ENCODE data around the gene PATL2. TPM values are rescaled to one million over a fixed set of nuclear protein-coding genes. Genes with fewer than 3 reads are reported as not detected.

The PATL2 gene
- total RNA-seq, 4 donors from 2014 or later = 4.0 to 35.5 (median 9.5) TPM

DNA sequence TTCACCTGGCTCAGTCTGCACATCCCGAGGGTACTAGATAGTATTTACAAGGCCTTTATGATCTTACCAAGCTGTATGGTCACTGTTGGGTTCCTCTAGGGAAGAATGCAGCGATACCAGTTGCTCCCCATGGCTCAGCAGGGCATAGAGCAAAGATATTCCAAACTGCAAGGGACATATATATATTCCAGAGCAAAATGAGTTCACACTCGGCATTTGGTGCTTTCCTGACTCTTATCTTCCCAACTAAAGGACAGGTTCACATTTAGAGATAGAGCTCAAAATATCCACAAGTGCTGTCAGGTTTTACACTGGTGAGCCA is 44.1 kb downstream of the PATL2 start:
- no peak for TF ChIP-seq POLR2A (IDR thresholded peaks at IDR 0.05)
- TF ChIP-seq, protein P1, sequence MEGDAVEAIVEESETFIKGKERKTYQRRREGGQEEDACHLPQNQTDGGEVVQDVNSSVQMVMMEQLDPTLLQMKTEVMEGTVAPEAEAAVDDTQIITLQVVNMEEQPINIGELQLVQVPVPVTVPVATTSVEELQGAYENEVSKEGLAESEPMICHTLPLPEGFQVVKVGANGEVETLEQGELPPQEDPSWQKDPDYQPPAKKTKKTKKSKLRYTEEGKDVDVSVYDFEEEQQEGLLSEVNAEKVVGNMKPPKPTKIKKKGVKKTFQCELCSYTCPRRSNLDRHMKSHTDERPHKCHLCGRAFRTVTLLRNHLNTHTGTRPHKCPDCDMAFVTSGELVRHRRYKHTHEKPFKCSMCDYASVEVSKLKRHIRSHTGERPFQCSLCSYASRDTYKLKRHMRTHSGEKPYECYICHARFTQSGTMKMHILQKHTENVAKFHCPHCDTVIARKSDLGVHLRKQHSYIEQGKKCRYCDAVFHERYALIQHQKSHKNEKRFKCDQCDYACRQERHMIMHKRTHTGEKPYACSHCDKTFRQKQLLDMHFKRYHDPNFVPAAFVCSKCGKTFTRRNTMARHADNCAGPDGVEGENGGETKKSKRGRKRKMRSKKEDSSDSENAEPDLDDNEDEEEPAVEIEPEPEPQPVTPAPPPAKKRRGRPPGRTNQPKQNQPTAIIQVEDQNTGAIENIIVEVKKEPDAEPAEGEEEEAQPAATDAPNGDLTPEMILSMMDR (IDR thresholded peaks at IDR 0.05) = no peak
- Histone ChIP-seq H3K9me3 (no peaks in the 10 kb centered on the region), H3K27ac (peak overlapping the region in 3 of 4 donors; percentile 47 to 71 (median 54)), H3K4me3 (no peak overlapping the region), H3K4me1 (peaks cover 0 to 12% (median 7%) of the 10 kb centered on the region in 4 donors), H3K27me3 (no peaks in the 10 kb centered on the region), H3K36me3 (no peaks in the 10 kb centered on the region)
- no peak for DNase-seq

DNA sequence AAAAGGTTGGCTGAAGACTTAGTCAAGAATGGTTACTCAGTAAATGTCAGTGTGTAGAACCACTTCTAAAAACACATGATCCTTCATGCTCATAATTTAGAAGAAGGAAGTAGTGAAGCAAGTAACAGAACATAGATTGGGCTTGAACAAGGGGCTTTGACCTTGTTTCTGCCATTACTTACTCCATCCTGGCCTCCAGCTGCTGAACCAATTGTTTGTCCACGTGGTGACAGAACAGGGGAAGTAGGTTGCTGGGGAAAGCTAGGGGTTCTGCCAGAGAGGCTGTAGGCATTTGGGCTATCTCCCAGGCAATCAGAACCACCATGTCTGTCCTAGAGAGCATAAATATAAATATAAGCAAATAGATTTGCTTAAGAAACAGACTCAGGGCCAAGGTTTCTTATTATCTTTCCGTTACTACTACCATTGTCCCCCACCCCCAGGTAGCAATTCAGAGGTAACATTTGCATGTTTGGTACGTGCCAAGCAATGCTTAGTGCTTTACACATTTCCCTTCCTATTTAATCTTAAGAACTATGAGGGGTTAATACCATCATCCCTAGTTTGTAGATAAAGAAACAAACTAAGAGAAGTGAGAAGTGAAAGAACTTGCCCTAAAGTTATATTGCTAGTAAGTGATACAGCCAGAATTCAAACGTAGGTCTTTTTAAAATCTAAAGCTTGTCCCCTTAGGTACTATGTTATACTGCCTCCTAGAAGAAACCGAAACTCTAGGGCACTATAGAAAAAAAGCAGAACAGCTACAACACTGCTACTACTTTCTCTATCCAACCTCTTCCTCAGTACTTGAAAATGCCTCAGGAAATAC is 44.7 kb downstream of the PATL2 start:
- Histone ChIP-seq H3K27me3 (no peaks in the 10 kb centered on the region), H3K4me3 (no peak overlapping the region), H3K4me1 (peaks cover 0 to 12% (median 8%) of the 10 kb centered on the region in 4 donors), H3K27ac (peak overlapping the region; percentile 4 to 71 (median 50)), H3K36me3 (no peaks in the 10 kb centered on the region), H3K9me3 (no peaks in the 10 kb centered on the region)
- DNase-seq = peak in 1 of 3 donors; percentile 40
- TF ChIP-seq, protein P1 (IDR thresholded peaks at IDR 0.05) = no peak
- TF ChIP-seq POLR2A (IDR thresholded peaks at IDR 0.05) = no peak

DNA sequence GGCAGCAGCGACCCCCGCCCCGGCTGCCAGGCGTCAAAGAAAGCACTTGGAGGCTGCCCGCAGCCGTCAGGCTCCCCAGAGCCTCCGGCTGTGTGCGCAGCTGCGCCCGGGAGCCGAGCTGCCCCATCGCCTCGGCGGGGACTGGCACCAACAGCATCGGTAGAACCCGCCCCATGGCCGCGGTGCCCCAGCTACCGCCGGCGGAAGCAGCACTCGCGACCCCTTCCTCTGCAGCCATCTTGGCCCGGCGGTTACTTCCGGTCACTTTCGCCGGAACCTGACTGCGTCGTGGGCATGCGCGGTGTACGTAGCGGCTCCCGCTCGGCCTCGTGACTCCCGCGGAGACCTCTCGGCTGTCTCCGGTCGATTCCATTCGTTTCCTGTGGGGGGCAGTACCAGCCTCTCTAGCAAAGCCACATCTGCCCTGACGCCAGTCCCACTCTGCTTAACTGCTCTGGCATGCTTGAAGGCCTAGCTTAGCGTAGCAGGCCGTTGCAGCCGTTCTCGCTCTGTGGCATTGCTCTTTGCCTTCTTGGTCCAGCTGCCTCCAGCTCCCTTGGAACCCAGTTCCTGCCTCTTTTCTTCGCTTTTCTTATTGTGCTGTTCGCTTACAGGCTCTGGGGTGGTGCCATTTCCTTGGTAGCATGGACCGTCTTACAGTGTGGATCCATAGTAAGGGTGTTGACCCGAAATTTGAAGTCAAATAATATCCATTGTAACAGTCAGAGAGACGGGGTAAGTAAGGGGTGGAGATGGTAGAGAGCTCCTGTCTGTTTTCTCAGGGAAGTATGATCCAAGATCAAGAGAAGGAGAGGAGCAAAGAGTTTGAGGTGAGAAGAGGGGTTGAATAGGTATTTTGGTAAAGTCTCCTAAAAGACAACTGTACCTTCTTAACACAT is 47.5 kb downstream of the PATL2 start, which contains the start of gene SPG11:
TSS of gene SPG11 (minus strand) at position 253 of the 899 bp plus-strand sequence. CDS start at position 238, 15 bp downstream.
- TF ChIP-seq, protein P1 (IDR thresholded peaks at IDR 0.05) = peak; percentile 95 to 99 (median 98)
- peak; percentile 89 to 92 for TF ChIP-seq POLR2A (IDR thresholded peaks at IDR 0.05)
- peaks cover 0 to 12% (median 8%) of the 10 kb centered on the region in 4 donors for H3K4me1 ChIP-seq
- H3K36me3 ChIP-seq = peaks cover 0 to 14% (median 0%) of the 10 kb centered on the region in 3 donors
- peak within 1 kb of the TSS; percentile 84 to 98 (median 88) for H3K4me3 ChIP-seq
- peak within 1 kb of the TSS; percentile 96 to 100 (median 98) for H3K27ac ChIP-seq
- peak; percentile 98 to 99 (median 98) for DNase-seq
- H3K9me3 ChIP-seq = no peaks in the 10 kb centered on the region
- no peaks in the 10 kb centered on the region for H3K27me3 ChIP-seq

DNA sequence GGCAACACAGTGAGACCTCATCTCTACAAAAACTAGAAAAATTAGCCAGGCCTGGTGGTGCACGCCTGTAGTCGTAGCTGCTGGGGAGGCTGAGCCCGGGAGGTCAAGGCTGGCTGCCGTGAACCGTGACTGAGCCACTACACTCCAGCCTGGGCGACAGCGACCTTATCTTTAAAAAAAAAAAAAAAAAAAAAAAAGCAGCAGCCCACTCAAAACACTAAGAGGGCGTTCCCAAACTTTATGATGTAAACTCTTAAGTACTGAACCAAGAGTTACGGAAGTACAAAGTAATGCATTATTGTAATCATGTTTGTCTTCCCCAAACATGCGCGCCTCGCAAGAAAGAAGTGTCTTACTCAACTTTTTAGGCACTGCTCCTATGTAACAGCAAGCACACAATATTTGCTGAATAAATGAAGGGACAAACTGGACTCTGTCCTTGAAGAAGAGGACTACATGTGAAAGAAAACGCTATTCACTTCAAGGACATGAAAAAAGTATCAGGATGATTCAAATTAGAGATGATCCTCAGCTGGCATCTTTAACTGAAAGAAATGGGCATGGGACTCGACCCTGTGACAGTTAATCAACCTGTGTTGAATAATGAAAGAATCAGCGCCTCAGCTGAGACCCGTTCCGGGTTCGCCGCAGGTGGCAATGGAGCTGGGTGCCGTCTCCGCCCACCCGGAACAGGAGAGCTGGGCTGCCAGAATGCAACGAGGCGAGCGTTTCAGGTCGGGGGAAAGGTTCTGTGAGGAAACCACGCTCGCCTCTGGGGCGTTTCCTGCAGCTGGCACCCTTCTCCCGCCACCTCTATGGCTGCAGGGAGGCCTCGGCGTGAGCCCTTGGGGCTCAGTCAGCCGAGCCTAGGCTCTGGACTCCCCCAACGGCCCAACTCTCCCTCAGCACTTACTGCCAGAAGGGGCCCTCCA is 48.4 kb downstream of the PATL2 start:
- H3K27ac ChIP-seq = peak overlapping the region; percentile 96 to 100 (median 98)
- peak; percentile 82 to 93 (median 88) for DNase-seq
- H3K27me3 ChIP-seq = no peaks in the 10 kb centered on the region
- H3K4me3 ChIP-seq = peak overlapping the region; percentile 84 to 98 (median 88)
- peaks cover 0 to 23% (median 0%) of the 10 kb centered on the region in 3 donors for H3K36me3 ChIP-seq
- TF ChIP-seq, protein P1 (IDR thresholded peaks at IDR 0.05) = no peak
- TF ChIP-seq POLR2A (IDR thresholded peaks at IDR 0.05) = no peak
- peaks cover 0 to 12% (median 8%) of the 10 kb centered on the region in 4 donors for H3K4me1 ChIP-seq
- no peaks in the 10 kb centered on the region for H3K9me3 ChIP-seq

Measured in Peyer's patch (tissue), 4 donors.